IPS-18a (cell line): Measurements from ENCODE around the gene PRDM16.

Experiments
- H3K27ac ChIP-seq: one replicate; pipeline ENCODE4 v1.5.1; 2013; ENCODE audit warnings: low read length
- H3K27me3 ChIP-seq: one replicate; pipeline ENCODE4 v1.6.1; 2013; ENCODE audit warnings: mild to moderate bottlenecking, low read length; ENCODE audit not compliant: control insufficient read depth, insufficient read depth
- H3K36me3 ChIP-seq: one replicate; pipeline ENCODE4 v1.6.1; 2013; ENCODE audit warnings: low read depth, low read length; ENCODE audit not compliant: control insufficient read depth
- H3K4me1 ChIP-seq: one replicate; pipeline ENCODE4 v1.6.1; 2013; ENCODE audit warnings: low read depth, low read length; ENCODE audit not compliant: control insufficient read depth
- H3K4me3 ChIP-seq: one replicate; pipeline ENCODE4 v1.5.1; 2013; ENCODE audit warnings: low read length
- H3K9ac ChIP-seq: one replicate; pipeline ENCODE4 v1.6.1; 2013; ENCODE audit warnings: mild to moderate bottlenecking, low read length, moderate library complexity
- H3K9me3 ChIP-seq: one replicate; pipeline ENCODE4 v1.6.1; 2013; ENCODE audit warnings: low read depth, low read length; ENCODE audit not compliant: control insufficient read depth

PRDM16 gene

GRCh38 chr1:3145532-3146325 lies 76.7 kb downstream of the PRDM16 start:
- Histone ChIP-seq H3K27ac (no peak overlapping the region), H3K4me1 (no peaks in the 10 kb centered on the region), H3K27me3 (no peaks in the 10 kb centered on the region), H3K9ac (no peak overlapping the region), H3K4me3 (no peak overlapping the region), H3K36me3 (no peaks in the 10 kb centered on the region), H3K9me3 (no peaks in the 10 kb centered on the region)

- no peak overlapping the region for H3K9ac ChIP-seq
- H3K9me3 ChIP-seq: no peaks in the 10 kb centered on the region
- no peak overlapping the region for H3K27ac ChIP-seq
- no peak overlapping the region for H3K4me3 ChIP-seq
- no peaks in the 10 kb centered on the region for H3K36me3 ChIP-seq
- H3K4me1 ChIP-seq: no peaks in the 10 kb centered on the region
- H3K27me3 ChIP-seq: no peaks in the 10 kb centered on the region
These were observed 77.5 kb downstream of the PRDM16 start for GRCh38 chr1:3146458-3146857.

GRCh38 chr1:3146907-3147306 lies 77.9 kb downstream of the PRDM16 start:
- Histone ChIP-seq H3K4me1 (no peaks in the 10 kb centered on the region), H3K27ac (no peak overlapping the region), H3K9me3 (no peaks in the 10 kb centered on the region), H3K9ac (no peak overlapping the region), H3K27me3 (no peaks in the 10 kb centered on the region), H3K4me3 (no peak overlapping the region), H3K36me3 (no peaks in the 10 kb centered on the region)

GRCh38 chr1:3148171-3148570 lies 79.2 kb downstream of the PRDM16 start:
- Histone ChIP-seq H3K4me1 (no peaks in the 10 kb centered on the region), H3K27ac (no peak overlapping the region), H3K4me3 (no peak overlapping the region), H3K36me3 (no peaks in the 10 kb centered on the region), H3K27me3 (no peaks in the 10 kb centered on the region), H3K9me3 (no peaks in the 10 kb centered on the region), H3K9ac (no peak overlapping the region)

GRCh38 chr1:3149277-3149676 lies 80.3 kb downstream of the PRDM16 start:
- H3K4me1 ChIP-seq: no peaks in the 10 kb centered on the region
- no peak overlapping the region for H3K4me3 ChIP-seq

GRCh38 chr1:3151456-3151855 lies 82.5 kb downstream of the PRDM16 start:
- Histone ChIP-seq H3K9me3 (no peaks in the 10 kb centered on the region), H3K27me3 (no peaks in the 10 kb centered on the region), H3K36me3 (no peaks in the 10 kb centered on the region), H3K4me3 (no peak overlapping the region), H3K27ac (no peak overlapping the region), H3K4me1 (no peaks in the 10 kb centered on the region), H3K9ac (no peak overlapping the region)

More at GRCh38 chr1:3149277-3149676, 80.3 kb downstream of the PRDM16 start:
- Histone ChIP-seq H3K27me3 (no peaks in the 10 kb centered on the region), H3K9ac (no peak overlapping the region), H3K9me3 (no peaks in the 10 kb centered on the region), H3K27ac (no peak overlapping the region), H3K36me3 (no peaks in the 10 kb centered on the region)

- no peak overlapping the region for H3K27ac ChIP-seq
- H3K9ac ChIP-seq: no peak overlapping the region
- H3K27me3 ChIP-seq: no peaks in the 10 kb centered on the region
- H3K36me3 ChIP-seq: no peaks in the 10 kb centered on the region
- H3K9me3 ChIP-seq: no peaks in the 10 kb centered on the region
- H3K4me1 ChIP-seq: no peaks in the 10 kb centered on the region
- H3K4me3 ChIP-seq: no peak overlapping the region
These were observed 83.1 kb downstream of the PRDM16 start for GRCh38 chr1:3152143-3152542.

- no peaks in the 10 kb centered on the region for H3K36me3 ChIP-seq
These were observed 84.2 kb downstream of the PRDM16 start for GRCh38 chr1:3153197-3153596.

GRCh38 chr1:3153902-3154795 lies 85.1 kb downstream of the PRDM16 start:
- Histone ChIP-seq H3K27me3 (no peaks in the 10 kb centered on the region), H3K9ac (no peak overlapping the region), H3K4me3 (no peak overlapping the region), H3K27ac (no peak overlapping the region), H3K9me3 (no peaks in the 10 kb centered on the region), H3K36me3 (no peaks in the 10 kb centered on the region), H3K4me1 (no peaks in the 10 kb centered on the region)

More at GRCh38 chr1:3153197-3153596, 84.2 kb downstream of the PRDM16 start:
- no peak overlapping the region for H3K4me3 ChIP-seq
- H3K9me3 ChIP-seq: no peaks in the 10 kb centered on the region
- no peak overlapping the region for H3K27ac ChIP-seq
- no peak overlapping the region for H3K9ac ChIP-seq
- no peaks in the 10 kb centered on the region for H3K27me3 ChIP-seq
- no peaks in the 10 kb centered on the region for H3K4me1 ChIP-seq

- no peak overlapping the region for H3K9ac ChIP-seq
- no peaks in the 10 kb centered on the region for H3K36me3 ChIP-seq
- H3K27ac ChIP-seq: no peak overlapping the region
- no peak overlapping the region for H3K4me3 ChIP-seq
- no peaks in the 10 kb centered on the region for H3K27me3 ChIP-seq
- H3K9me3 ChIP-seq: no peaks in the 10 kb centered on the region
- H3K4me1 ChIP-seq: no peaks in the 10 kb centered on the region
These were observed 86.3 kb downstream of the PRDM16 start for GRCh38 chr1:3155056-3155925.

- Histone ChIP-seq H3K4me1 (no peaks in the 10 kb centered on the region), H3K27me3 (no peaks in the 10 kb centered on the region), H3K9me3 (no peaks in the 10 kb centered on the region), H3K9ac (no peak overlapping the region), H3K4me3 (no peak overlapping the region), H3K27ac (no peak overlapping the region), H3K36me3 (no peaks in the 10 kb centered on the region)
These were observed 86.9 kb downstream of the PRDM16 start for GRCh38 chr1:3155926-3156220.
